K562 (cell line): ENCODE results near the gene PDE2A. TPM values are rescaled to one million over a fixed set of nuclear protein-coding genes. Genes with fewer than 3 reads are reported as not detected.

Experiments
- ATAC-seq: fragments of 200-7000 bp; cut with Tn5 transposase; 3 replicates; pipeline ENCODE4 v1.9.1; 2020; ENCODE audit warnings: moderate library complexity
- BruUV-seq: library from RNA; stranded (reverse); fragments of 400-500 nt; replicated peaks from 2 replicates; lab custom pipeline; 2021; lab: Mats Ljungman, UMichigan
- CTCF ChIA-PET: fragments of 300-600 bp; formaldehyde crosslinking; extraction: SDS; loops from one replicate; lab custom pipeline; 2021; ENCODE audit warnings: low intra/inter-chr PET ratio; lab: Yijun Ruan, JAX
- POLR2A ChIA-PET: fragments of 300-600, 350-650 bp; sonication (Branson Sonifier 250); formaldehyde crosslinking; extraction: SDS; loops from one replicate; lab custom pipeline; 2021; ENCODE audit warnings: antibody characterized with exemption, inconsistent platforms; lab: Yijun Ruan, JAX
- DNase-seq, 4 experiments: peaks; one replicate each; pipeline versions ENCODE4 v3.0.0 to v3.0.0-alpha.2; 2011 to 2018; ENCODE audit warnings: low spot score in 3 of 4, mixed read lengths in 3 of 4; ENCODE audit errors: extremely low read depth in 1 of 4
- FAIRE-seq: peaks from 2 replicates; lab custom pipeline; 2011; peaks lifted over from hg19 to GRCh38; lab: Jason Lieb, UNC
- H2AFZ ChIP-seq: 2 replicates; pipeline ENCODE4 v1.6.0; 2011; ENCODE audit warnings: low read depth, low read length, control low read depth, inconsistent platforms
- H3K27ac ChIP-seq: fragments of 200-600 bp; 3 replicates; pipeline ENCODE4 v1.8.0; 2011; ENCODE audit warnings: low read depth, mild to moderate bottlenecking, control low read depth, inconsistent platforms, low read length, moderate library complexity, mixed read lengths; ENCODE audit errors: extremely low read depth
- H3K27me3 ChIP-seq, 2 experiments: fragments of 300-600 bp in 1 of 2; 2 replicates in 1 of 2; 3 replicates in 1 of 2; pipeline versions ENCODE4 v1.6.0 to v1.8.0; 2011; ENCODE audit warnings: inconsistent platforms in 2 of 2, low read length in 2 of 2, mild to moderate bottlenecking in 1 of 2, mixed read lengths in 1 of 2, moderate library complexity in 1 of 2; ENCODE audit not compliant: control insufficient read depth in 2 of 2, insufficient read depth in 2 of 2
- H3K36me3 ChIP-seq: fragments of 300-600 bp; 3 replicates; pipeline ENCODE4 v1.8.0; 2011; ENCODE audit warnings: mild to moderate bottlenecking, low read length, inconsistent platforms; ENCODE audit not compliant: control insufficient read depth, insufficient read depth
- H3K4me1 ChIP-seq, 2 experiments: fragments of 200-600 bp in 1 of 2; replicated peaks in 1 of 2; 2 replicates in 1 of 2; 3 replicates in 1 of 2; pipeline versions ENCODE4 v1.5.1 to v1.8.0; 2011; ENCODE audit warnings: inconsistent platforms in 2 of 2, low read length in 2 of 2, mild to moderate bottlenecking in 1 of 2, mixed read lengths in 1 of 2, moderate library complexity in 1 of 2; ENCODE audit not compliant: control insufficient read depth in 2 of 2, insufficient read depth in 2 of 2
- H3K4me2 ChIP-seq: 2 replicates; pipeline ENCODE4 v1.6.1; 2011; ENCODE audit warnings: low read length, control low read depth, inconsistent platforms, mixed read lengths; ENCODE audit not compliant: insufficient read depth
- H3K4me3 ChIP-seq: fragments of 200-600 bp; sonication (generic), shearing (Covaris generic); 2 replicates; pipeline ENCODE4 v1.5.1; 2016; ENCODE audit warnings: control low read depth, inconsistent platforms
- H3K79me2 ChIP-seq: fragments of 200-600 bp; 3 replicates; pipeline ENCODE4 v1.8.0; 2011; ENCODE audit warnings: low read length, inconsistent platforms; ENCODE audit not compliant: control insufficient read depth, insufficient read depth
- H3K9ac ChIP-seq, 2 experiments: 2 replicates each; pipeline versions ENCODE4 v1.6.0 to v1.6.1; 2011; ENCODE audit warnings: low read depth in 2 of 2, low read length in 2 of 2, control low read depth in 1 of 2, inconsistent platforms in 1 of 2, mild to moderate bottlenecking in 1 of 2, mixed read lengths in 1 of 2; ENCODE audit not compliant: insufficient read depth in 1 of 2
- H3K9me1 ChIP-seq: one replicate; pipeline ENCODE4 v1.6.0; 2011; ENCODE audit warnings: inconsistent platforms, mild to moderate bottlenecking, low read length, moderate library complexity; ENCODE audit not compliant: control insufficient read depth, insufficient read depth
- H3K9me3 ChIP-seq: replicated peaks from 2 replicates; pipeline ENCODE4 v1.5.1; 2011; ENCODE audit warnings: low read depth, low read length, inconsistent platforms; ENCODE audit not compliant: control insufficient read depth, insufficient read depth
- H4K20me1 ChIP-seq: replicated peaks from 2 replicates; pipeline ENCODE4 v1.6.1; 2011; ENCODE audit warnings: low read length, inconsistent platforms, mixed read lengths; ENCODE audit not compliant: control insufficient read depth, insufficient read depth
- BRD4 ChIP-seq: fragments of 200-600 bp; sonication (generic); IDR thresholded peaks from 2 replicates; pipeline ENCODE4 v1.6.1; 2017; ENCODE audit warnings: inconsistent platforms
- FOSL1 ChIP-seq: fragments of 200-800 bp; sonication (Bioruptor generic); conservative IDR thresholded peaks from 2 replicates; pipeline ENCODE4 v1.6.1; 2016; ENCODE audit warnings: missing genetic modification characterization, missing compliant biosample characterization
- FOXK1 ChIP-seq: sonication (generic); formaldehyde crosslinking; IDR thresholded peaks from 2 replicates; pipeline ENCODE4 v1.8.0; 2022; ENCODE audit warnings: missing genetic modification reagents, mild to moderate bottlenecking, borderline replicate concordance
- HCFC1 ChIP-seq: IDR thresholded peaks from 2 replicates; pipeline ENCODE4 v1.6.1; 2012; ENCODE audit warnings: low read depth, low read length, improper control_type of control experiment
- NONO ChIP-seq, 2 experiments: fragments of 200-400 bp in 1 of 2; fragments of 450-650 bp in 1 of 2; formaldehyde crosslinking in 1 of 2; IDR thresholded peaks; 2 replicates each; pipeline ENCODE4 v1.6.1; 2017; ENCODE audit warnings: low read depth in 2 of 2, mild to moderate bottlenecking in 2 of 2, moderate library complexity in 2 of 2, low read length in 1 of 2
- POLR2AphosphoS5 ChIP-seq: IDR thresholded peaks from 2 replicates; pipeline ENCODE4 v1.6.1; 2011; ENCODE audit warnings: mild to moderate bottlenecking, low read depth, low read length, moderate library complexity; ENCODE audit not compliant: control insufficient read depth, insufficient read depth
- PYGO2 ChIP-seq: fragments of 450-650 bp; IDR thresholded peaks from 2 replicates; pipeline ENCODE4 v1.6.1; 2016; ENCODE audit warnings: mild to moderate bottlenecking, missing genetic modification characterization, moderate library complexity, missing compliant biosample characterization
- RBBP5 ChIP-seq: fragments of 200-600 bp; sonication (generic); IDR thresholded peaks from 2 replicates; pipeline ENCODE4 v1.6.1; 2012; ENCODE audit warnings: borderline replicate concordance, mild to moderate bottlenecking, low read length, control low read depth, inconsistent platforms; ENCODE audit not compliant: insufficient read depth, poor library complexity, severe bottlenecking
- SMARCC2 ChIP-seq: fragments of 450-650 bp; IDR thresholded peaks from 2 replicates; pipeline ENCODE4 v1.6.1; 2017; ENCODE audit warnings: antibody characterized with exemption, moderate library complexity, mild to moderate bottlenecking, low read depth
- STAT5A ChIP-seq: IDR thresholded peaks from 2 replicates; pipeline ENCODE4 v1.6.1; 2012; ENCODE audit warnings: low read length, inconsistent platforms, borderline replicate concordance
- TCF7L2 ChIP-seq: fragments of 150-350 bp; IDR thresholded peaks from 2 replicates; pipeline ENCODE4 v1.6.1; 2016; ENCODE audit warnings: low read depth, mild to moderate bottlenecking, low read length, moderate library complexity
- ZC3H11A ChIP-seq: IDR thresholded peaks from 2 replicates; pipeline ENCODE4 v1.6.1; 2012; ENCODE audit warnings: low read depth, low read length, improper control_type of control experiment
- ZNF174 ChIP-seq: fragments of 250-450 bp; sonication (Bioruptor Pico); IDR thresholded peaks from 2 replicates; pipeline ENCODE4 v1.4.0; 2020; ENCODE audit warnings: mild to moderate bottlenecking
- WGBS: fragments of 100-300 bp; shearing (Covaris generic); methylation state at CpG from one replicate; pipeline ENCODE4 v1.1.6; 2016; ENCODE audit warnings: low coverage, mixed read lengths; ENCODE audit not compliant: insufficient coverage; ENCODE audit errors: missing lambda C conversion rate; 5-methylcytosine and 5-hydroxymethylcytosine counted together
- in situ Hi-C: fragments of 300-500 bp; cut with MboI; formaldehyde crosslinking; loops from 4 replicates; pipeline ENCODE4 v1.15.0; 2018; ENCODE audit warnings: inconsistent platforms, mixed read lengths
- intact Hi-C: fragments of 100-400 bp; cut with micrococcal nuclease; formaldehyde crosslinking; loops from 2 replicates; pipeline ENCODE4 v1.14.2; 2022
- polyA plus RNA-seq, 8 experiments: library from polyadenylated mRNA; depleted of rRNA in 4 of 8; stranded (reverse) in 5 of 8; unstranded in 3 of 8; fragments of >200 nt; fragmentation: Nextera tagmentation in 2 of 8; fragmentation: Illumina TruSeq in 1 of 8; extraction: Ambion mirVana in 2 of 8; extraction: Trizol in 1 of 8; gene quantifications; 2 replicates each; pipeline versions ENCODE4 v1.2.1 to v1.2.3, GENCODE V29; 2011 to 2014; ENCODE audit warnings: inconsistent platforms in 1 of 8, missing spikeins in 1 of 8
- total RNA-seq, 7 experiments: library from RNA; depleted of rRNA in 6 of 7; stranded (reverse); fragments of >200 nt in 6 of 7; fragmentation: Illumina TruSeq in 2 of 7; extraction: Trizol in 2 of 7; gene quantifications; 2 replicates each; pipeline versions ENCODE4 v1.2.1 to v1.2.3, GENCODE V29; 2011 to 2021; ENCODE audit warnings: low replicate concordance in 1 of 7
- TF ChIP-seq, protein P1 (sequence below): fragments of 450-650 bp; IDR thresholded peaks from 2 replicates; pipeline ENCODE4 v1.6.1; 2016; ENCODE audit warnings: low read depth
- TF ChIP-seq, protein P2 (sequence below): sonication (generic); formaldehyde crosslinking; IDR thresholded peaks from 2 replicates; pipeline ENCODE4 v1.8.0; 2023; ENCODE audit warnings: mild to moderate bottlenecking, missing genetic modification reagents

Gene PDE2A
- total and polyA plus RNA-seq, 9 of the 15 experiments (the other 6 are each of a cell fraction or from before 2014, with no cell fraction given): 0.07 to 15.2 (median 1.6) TPM; not detected in 1

GRCh38 chr11:72546866-72547265 is 127.4 kb downstream of the PDE2A start:
- Histone ChIP-seq H3K9ac (no peak overlapping the region), H3K4me2 (no peak overlapping the region), H3K79me2 (no peaks in the 10 kb centered on the region), H3K9me3 (no peaks in the 10 kb centered on the region), H3K27ac (no peak overlapping the region), H3K4me3 (no peak overlapping the region), H3K36me3 (no peaks in the 10 kb centered on the region), H4K20me1 (no peaks in the 10 kb centered on the region), H2AFZ (no peak overlapping the region), H3K9me1 (no peaks in the 10 kb centered on the region), H3K27me3 (peaks cover 14 to 62% of the 10 kb centered on the region in 2 experiments), H3K4me1 (no peaks in the 10 kb centered on the region)
- intact Hi-C loops (no loop called here), in situ Hi-C loops (no loop called here)
- TF ChIP-seq TCF7L2 (no peak), POLR2AphosphoS5 (no peak), FOSL1 (tag) (no peak), PYGO2 (tag) (no peak), NONO (IDR thresholded peaks at IDR 0.05; ENCODE audit: low read depth in 2 of 2, low read length in 1 of 2) (no peak), ZC3H11A (no peak), RBBP5 (no peak), FOXK1 (no peak), HCFC1 (no peak), BRD4 (no peak), SMARCC2 (no peak), ZNF174 (no peak), STAT5A (no peak)
- TF ChIP-seq, protein P1, sequence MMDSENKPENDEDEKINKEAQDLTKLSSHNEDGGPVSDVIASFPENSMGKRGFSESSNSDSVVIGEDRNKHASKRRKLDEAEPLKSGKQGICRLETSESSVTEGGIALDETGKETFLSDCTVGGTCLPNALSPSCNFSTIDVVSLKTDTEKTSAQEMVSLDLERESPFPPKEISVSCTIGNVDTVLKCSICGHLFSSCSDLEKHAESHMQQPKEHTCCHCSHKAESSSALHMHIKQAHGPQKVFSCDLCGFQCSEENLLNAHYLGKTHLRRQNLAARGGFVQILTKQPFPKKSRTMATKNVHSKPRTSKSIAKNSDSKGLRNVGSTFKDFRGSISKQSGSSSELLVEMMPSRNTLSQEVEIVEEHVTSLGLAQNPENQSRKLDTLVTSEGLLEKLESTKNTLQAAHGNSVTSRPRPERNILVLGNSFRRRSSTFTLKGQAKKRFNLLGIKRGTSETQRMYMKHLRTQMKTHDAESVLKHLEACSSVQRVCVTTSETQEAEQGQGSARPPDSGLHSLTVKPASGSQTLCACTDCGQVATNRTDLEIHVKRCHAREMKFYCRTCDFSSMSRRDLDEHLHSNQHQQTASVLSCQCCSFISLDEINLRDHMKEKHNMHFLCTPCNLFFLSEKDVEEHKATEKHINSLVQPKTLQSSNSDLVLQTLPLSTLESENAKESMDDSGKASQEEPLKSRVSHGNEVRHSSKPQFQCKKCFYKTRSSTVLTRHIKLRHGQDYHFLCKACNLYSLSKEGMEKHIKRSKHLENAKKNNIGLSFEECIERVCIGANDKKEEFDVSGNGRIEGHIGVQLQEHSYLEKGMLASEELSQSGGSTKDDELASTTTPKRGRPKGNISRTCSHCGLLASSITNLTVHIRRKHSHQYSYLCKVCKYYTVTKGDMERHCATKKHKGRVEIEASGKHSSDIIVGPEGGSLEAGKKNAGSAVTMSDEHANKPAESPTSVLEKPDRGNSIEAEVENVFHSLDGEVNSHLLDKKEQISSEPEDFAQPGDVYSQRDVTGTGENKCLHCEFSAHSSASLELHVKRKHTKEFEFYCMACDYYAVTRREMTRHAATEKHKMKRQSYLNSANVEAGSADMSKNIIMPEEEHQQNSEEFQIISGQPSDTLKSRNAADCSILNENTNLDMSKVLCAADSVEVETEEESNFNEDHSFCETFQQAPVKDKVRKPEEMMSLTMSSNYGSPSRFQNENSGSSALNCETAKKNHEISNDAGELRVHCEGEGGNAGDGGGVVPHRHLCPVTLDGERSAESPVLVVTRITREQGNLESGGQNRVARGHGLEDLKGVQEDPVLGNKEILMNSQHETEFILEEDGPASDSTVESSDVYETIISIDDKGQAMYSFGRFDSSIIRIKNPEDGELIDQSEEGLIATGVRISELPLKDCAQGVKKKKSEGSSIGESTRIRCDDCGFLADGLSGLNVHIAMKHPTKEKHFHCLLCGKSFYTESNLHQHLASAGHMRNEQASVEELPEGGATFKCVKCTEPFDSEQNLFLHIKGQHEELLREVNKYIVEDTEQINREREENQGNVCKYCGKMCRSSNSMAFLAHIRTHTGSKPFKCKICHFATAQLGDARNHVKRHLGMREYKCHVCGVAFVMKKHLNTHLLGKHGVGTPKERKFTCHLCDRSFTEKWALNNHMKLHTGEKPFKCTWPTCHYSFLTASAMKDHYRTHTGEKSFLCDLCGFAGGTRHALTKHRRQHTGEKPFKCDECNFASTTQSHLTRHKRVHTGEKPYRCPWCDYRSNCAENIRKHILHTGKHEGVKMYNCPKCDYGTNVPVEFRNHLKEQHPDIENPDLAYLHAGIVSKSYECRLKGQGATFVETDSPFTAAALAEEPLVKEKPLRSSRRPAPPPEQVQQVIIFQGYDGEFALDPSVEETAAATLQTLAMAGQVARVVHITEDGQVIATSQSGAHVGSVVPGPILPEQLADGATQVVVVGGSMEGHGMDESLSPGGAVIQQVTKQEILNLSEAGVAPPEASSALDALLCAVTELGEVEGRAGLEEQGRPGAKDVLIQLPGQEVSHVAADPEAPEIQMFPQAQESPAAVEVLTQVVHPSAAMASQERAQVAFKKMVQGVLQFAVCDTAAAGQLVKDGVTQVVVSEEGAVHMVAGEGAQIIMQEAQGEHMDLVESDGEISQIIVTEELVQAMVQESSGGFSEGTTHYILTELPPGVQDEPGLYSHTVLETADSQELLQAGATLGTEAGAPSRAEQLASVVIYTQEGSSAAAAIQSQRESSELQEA: no peak
- TF ChIP-seq, protein P2, sequence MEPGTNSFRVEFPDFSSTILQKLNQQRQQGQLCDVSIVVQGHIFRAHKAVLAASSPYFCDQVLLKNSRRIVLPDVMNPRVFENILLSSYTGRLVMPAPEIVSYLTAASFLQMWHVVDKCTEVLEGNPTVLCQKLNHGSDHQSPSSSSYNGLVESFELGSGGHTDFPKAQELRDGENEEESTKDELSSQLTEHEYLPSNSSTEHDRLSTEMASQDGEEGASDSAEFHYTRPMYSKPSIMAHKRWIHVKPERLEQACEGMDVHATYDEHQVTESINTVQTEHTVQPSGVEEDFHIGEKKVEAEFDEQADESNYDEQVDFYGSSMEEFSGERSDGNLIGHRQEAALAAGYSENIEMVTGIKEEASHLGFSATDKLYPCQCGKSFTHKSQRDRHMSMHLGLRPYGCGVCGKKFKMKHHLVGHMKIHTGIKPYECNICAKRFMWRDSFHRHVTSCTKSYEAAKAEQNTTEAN: no peak
- BruUV-seq: no TSS peak
- DNase-seq: no peak
- ATAC-seq: no peak
- CTCF ChIA-PET: no interaction called here
- POLR2A ChIA-PET: no interaction called here
- WGBS: 2% methylated on average over 9 of the region's 9 CpGs
- no peak for FAIRE-seq
